ENCODE data around the gene SYT1.

The SYT1 gene

GRCh38 chr12:79300199-79300568, 435.6 kb downstream of the SYT1 start:
- TF ChIP-seq CTCF (IDR thresholded peaks at IDR 0.05; ENCODE audit: borderline replicate concordance, insufficient read depth, low read depth, low read length): no peak
- H3K4me3 ChIP-seq (ENCODE audit: low read depth, low read length): no peak overlapping the region

- H3K4me3 ChIP-seq (ENCODE audit: low read depth, low read length): no peak overlapping the region
- no peak for TF ChIP-seq CTCF (IDR thresholded peaks at IDR 0.05; ENCODE audit: borderline replicate concordance, insufficient read depth, low read depth, low read length)
Observed at GRCh38 chr12:79301181-79301580, 436.6 kb downstream of the SYT1 start.

GRCh38 chr12:79302162-79302814, 437.7 kb downstream of the SYT1 start:
- H3K4me3 ChIP-seq (ENCODE audit: low read depth, low read length): no peak overlapping the region
- TF ChIP-seq CTCF (IDR thresholded peaks at IDR 0.05; ENCODE audit: borderline replicate concordance, insufficient read depth, low read depth, low read length): no peak

- TF ChIP-seq CTCF (IDR thresholded peaks at IDR 0.05; ENCODE audit: borderline replicate concordance, insufficient read depth, low read depth, low read length): no peak
- no peak overlapping the region for H3K4me3 ChIP-seq (ENCODE audit: low read depth, low read length)
Observed at GRCh38 chr12:79307340-79307739, 442.8 kb downstream of the SYT1 start.

GRCh38 chr12:79309039-79309438, 444.5 kb downstream of the SYT1 start:
- no peak for TF ChIP-seq CTCF (IDR thresholded peaks at IDR 0.05; ENCODE audit: borderline replicate concordance, insufficient read depth, low read depth, low read length)

GRCh38 chr12:79317179-79317847, 452.7 kb downstream of the SYT1 start:
- H3K4me3 ChIP-seq (ENCODE audit: low read depth, low read length): no peak overlapping the region
- TF ChIP-seq CTCF (IDR thresholded peaks at IDR 0.05; ENCODE audit: borderline replicate concordance, insufficient read depth, low read depth, low read length): no peak

More at GRCh38 chr12:79309039-79309438, 444.5 kb downstream of the SYT1 start:
- no peak overlapping the region for H3K4me3 ChIP-seq (ENCODE audit: low read depth, low read length)

GRCh38 chr12:79322905-79323304, 458.3 kb downstream of the SYT1 start:
- no peak overlapping the region for H3K4me3 ChIP-seq (ENCODE audit: low read depth, low read length)
- TF ChIP-seq CTCF (IDR thresholded peaks at IDR 0.05; ENCODE audit: borderline replicate concordance, insufficient read depth, low read depth, low read length): no peak
